ENCODE data around the gene RBBP8NL. TPM values are rescaled to one million over a fixed set of nuclear protein-coding genes. Genes with fewer than 3 reads are reported as not detected.
A peak's percentile ranks its signal among the peaks of the same experiment; 100 is the strongest.

RBBP8NL gene
- total RNA-seq, 1 donor from 2014 or later, result not detected

DNA sequence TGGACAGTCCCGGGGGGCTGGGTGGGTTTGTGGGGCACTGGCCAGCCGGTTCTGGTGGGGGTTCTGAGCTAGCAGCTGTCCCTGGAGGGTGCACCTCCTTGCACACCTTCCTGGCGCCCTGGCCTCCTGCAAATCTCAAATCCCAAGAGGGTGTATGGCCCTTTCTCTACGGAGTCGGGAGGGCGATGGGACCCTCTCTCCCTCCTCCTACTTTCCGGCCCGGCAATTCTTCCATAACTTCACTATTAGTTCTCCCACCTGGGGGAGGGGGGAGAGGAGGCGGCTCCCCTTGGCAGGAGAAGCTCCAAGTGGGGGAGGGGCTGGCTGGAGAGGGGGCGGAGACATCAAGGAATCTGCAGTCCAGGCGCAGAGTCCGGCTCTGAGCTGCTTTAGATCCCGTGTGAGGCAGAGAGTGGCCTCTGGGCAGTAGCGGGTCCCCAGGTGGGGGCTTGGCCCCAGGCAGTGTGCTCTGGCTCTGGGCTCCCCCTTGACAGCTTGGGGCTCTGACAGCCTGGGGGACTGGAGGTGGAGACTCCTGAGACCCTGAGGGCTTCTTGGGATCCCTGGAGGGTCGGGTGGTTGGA, 58.9 kb downstream of the RBBP8NL start:
- H3K4me3 ChIP-seq (ENCODE audit: low read depth, low read length), result peak overlapping the region; percentile 18
- H3K36me3 ChIP-seq (ENCODE audit: control insufficient read depth, insufficient read depth, low read length), result no peaks in the 10 kb centered on the region
- TF ChIP-seq CTCF (IDR thresholded peaks at IDR 0.05; ENCODE audit: insufficient read depth, low read length, poor library complexity, severe bottlenecking), result no peak
- no peak for DNase-seq (ENCODE audit: low read depth)
- no peaks in the 10 kb centered on the region for H3K27me3 ChIP-seq (ENCODE audit: control insufficient read depth, insufficient read depth, low read length)

GRCh38 chr20:62367633-62368391, 59.5 kb downstream of the RBBP8NL start:
- peak overlapping the region; percentile 12 for H3K4me3 ChIP-seq (ENCODE audit: low read depth, low read length)
- TF ChIP-seq CTCF (IDR thresholded peaks at IDR 0.05; ENCODE audit: insufficient read depth, low read length, poor library complexity, severe bottlenecking), result no peak
- no peaks in the 10 kb centered on the region for H3K27me3 ChIP-seq (ENCODE audit: control insufficient read depth, insufficient read depth, low read length)
- DNase-seq (ENCODE audit: low read depth), result no peak
- H3K36me3 ChIP-seq (ENCODE audit: control insufficient read depth, insufficient read depth, low read length), result no peaks in the 10 kb centered on the region

DNA sequence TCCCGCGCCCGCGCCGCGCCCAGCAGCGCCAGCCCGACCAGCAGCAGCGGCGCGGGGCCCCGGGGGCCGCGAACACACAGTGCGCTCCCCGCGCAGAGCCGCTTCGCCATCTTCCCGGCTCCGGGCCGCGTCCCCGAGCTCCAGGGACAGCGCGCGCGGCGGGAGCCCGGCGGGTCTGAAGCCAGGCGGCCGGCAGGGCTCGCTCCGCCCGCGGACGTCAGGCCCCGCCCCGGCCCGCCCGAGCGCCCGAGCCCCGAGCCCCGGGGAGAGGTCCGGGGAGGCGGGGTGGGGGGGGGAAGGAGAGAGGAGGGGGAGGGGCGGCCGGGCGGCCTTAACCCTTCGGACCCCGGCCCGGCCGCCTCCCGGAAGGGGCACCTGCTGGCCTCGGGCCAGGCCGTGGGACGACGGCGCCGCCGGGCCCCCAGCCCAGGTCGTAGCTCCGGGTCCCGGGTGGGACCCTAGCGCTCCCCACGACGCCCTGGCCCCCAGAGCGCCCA, 60.2 kb downstream of the RBBP8NL start, which contains the start of gene LAMA5:
TSS of gene LAMA5 (minus strand) at position 177 of the 497 bp plus-strand sequence. CDS start at position 110, 67 bp downstream.
- Histone ChIP-seq H3K27me3 (ENCODE audit: control insufficient read depth, insufficient read depth, low read length) (no peaks in the 10 kb centered on the region), H3K4me3 (ENCODE audit: low read depth, low read length) (peak within 1 kb of the TSS; percentile 82), H3K36me3 (ENCODE audit: control insufficient read depth, insufficient read depth, low read length) (no peaks in the 10 kb centered on the region)
- no peak for TF ChIP-seq CTCF (IDR thresholded peaks at IDR 0.05; ENCODE audit: insufficient read depth, low read length, poor library complexity, severe bottlenecking)
- DNase-seq (ENCODE audit: low read depth), result no peak

DNA sequence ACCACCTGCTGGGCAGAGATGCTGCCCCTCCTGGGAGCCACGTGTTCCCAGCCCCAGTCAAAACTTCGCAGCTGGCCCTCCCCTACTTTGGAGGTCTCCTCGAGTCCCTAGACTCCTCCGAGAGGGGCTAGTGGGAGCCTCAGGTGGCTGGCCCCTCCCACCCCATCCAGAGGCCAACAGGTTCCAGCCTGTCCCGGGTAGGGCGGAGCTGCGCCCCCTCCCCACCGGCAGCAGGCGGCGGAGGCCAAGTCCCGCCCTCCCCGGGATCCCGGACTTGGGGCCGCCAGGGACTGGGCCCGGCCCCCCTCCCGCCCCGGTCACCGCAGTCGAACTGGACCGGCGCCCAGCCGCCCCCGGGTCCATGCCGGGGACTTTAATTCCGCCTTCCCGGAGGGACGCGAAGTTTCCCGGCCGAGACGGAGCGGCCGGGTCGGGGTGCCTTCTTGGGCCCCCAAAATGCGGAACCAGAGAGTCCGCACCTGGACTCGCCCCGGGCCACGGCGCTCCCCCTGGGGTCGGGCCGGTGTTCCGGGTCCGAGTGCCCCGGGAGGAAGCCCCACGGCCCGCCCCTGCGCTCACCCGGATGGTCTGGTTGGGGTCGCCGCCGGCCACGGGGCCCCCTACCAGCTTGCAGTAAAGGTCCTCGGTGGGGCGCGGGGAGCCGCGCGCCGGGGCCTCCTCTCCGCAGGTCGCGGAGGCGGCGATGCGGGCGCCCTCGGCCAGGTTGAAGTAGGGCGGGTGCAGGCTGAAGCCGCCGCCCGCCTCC, 60.8 kb downstream of the RBBP8NL start:
- Histone ChIP-seq H3K27me3 (ENCODE audit: control insufficient read depth, insufficient read depth, low read length) (no peaks in the 10 kb centered on the region), H3K4me3 (ENCODE audit: low read depth, low read length) (peak overlapping the region; percentile 82), H3K36me3 (ENCODE audit: control insufficient read depth, insufficient read depth, low read length) (no peaks in the 10 kb centered on the region)
- no peak for DNase-seq (ENCODE audit: low read depth)
- TF ChIP-seq CTCF (IDR thresholded peaks at IDR 0.05; ENCODE audit: insufficient read depth, low read length, poor library complexity, severe bottlenecking), result no peak

DNA sequence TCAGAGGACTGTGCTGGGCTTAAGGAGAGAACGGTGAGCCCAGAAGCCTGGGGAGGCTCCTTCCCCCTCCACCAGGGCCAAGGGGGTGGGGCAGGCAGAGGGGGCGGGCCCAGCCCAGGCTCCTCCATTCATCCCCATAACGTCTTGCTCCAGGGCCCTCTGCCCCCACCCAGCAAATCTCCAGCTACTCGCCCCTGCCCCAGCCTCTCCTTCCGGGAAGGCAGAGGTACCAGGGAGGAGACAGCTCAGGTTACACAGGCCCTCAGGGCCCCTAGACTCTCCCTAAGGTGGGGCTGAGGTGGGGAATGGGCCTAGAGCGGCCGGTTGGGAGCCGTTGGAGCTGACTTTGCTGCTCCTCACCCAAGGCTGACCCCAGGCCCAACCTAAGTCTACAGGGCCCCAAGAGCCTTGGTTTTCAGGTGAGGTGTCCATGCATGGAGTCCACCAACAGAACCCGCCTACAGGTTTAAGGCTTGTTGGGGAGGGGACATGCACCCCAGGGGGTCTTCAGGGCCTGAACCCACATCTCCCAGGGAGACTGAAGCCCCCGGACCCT, 61.4 kb downstream of the RBBP8NL start:
- Histone ChIP-seq H3K27me3 (ENCODE audit: control insufficient read depth, insufficient read depth, low read length) (no peaks in the 10 kb centered on the region), H3K4me3 (ENCODE audit: low read depth, low read length) (peak overlapping the region; percentile 82), H3K36me3 (ENCODE audit: control insufficient read depth, insufficient read depth, low read length) (no peaks in the 10 kb centered on the region)
- no peak for DNase-seq (ENCODE audit: low read depth)
- TF ChIP-seq CTCF (IDR thresholded peaks at IDR 0.05; ENCODE audit: insufficient read depth, low read length, poor library complexity, severe bottlenecking), result no peak
